ENCODE data around the gene MIGA1.

DNA sequence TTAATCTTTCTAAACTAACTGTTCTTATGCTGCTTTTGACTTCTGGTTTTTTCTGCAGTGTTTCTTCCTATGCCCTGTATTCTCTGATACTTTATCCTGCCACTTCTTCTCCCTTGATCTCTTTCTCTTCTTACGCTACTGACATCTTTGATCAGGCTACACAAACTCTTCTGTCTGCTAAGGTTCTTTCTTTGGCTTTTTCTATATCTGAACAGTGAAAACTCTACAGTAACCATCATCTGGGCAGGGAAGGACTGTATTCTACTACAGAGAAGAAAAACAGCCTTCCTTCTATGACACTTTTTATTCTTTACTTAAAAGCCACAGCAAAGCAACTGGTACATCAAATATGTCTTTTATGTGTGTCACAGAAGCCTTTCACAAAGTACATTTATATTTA, 101.6 kb downstream of the MIGA1 start:
- TF ChIP-seq CTCF (IDR thresholded peaks at IDR 0.05) (no peak), POLR2A (IDR thresholded peaks at IDR 0.05) (no peak)

All from esophagus squamous epithelium (tissue), 4 donors.